ENCODE measurements around the gene AGFG1.

DNA sequence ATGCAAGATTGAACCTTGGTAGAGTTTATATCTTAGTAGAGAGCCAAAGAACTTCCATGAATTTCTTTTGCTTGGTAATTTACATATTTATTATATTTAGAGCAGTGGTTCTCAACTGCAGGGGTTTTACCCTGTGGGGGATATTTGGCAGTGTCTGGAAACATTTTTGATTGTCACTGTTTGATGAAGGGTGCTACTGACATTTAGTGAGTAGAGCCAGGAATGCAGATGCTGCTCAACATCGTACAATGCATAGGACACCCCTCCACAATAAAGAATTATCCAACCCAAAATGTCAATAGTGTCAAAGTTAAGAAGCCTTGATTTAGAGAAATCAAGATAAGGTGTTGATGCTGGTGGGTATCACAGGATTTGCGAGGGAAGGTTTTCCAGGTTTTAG lies 14.7 kb downstream of the AGFG1 start:
- TF ChIP-seq, protein P1, sequence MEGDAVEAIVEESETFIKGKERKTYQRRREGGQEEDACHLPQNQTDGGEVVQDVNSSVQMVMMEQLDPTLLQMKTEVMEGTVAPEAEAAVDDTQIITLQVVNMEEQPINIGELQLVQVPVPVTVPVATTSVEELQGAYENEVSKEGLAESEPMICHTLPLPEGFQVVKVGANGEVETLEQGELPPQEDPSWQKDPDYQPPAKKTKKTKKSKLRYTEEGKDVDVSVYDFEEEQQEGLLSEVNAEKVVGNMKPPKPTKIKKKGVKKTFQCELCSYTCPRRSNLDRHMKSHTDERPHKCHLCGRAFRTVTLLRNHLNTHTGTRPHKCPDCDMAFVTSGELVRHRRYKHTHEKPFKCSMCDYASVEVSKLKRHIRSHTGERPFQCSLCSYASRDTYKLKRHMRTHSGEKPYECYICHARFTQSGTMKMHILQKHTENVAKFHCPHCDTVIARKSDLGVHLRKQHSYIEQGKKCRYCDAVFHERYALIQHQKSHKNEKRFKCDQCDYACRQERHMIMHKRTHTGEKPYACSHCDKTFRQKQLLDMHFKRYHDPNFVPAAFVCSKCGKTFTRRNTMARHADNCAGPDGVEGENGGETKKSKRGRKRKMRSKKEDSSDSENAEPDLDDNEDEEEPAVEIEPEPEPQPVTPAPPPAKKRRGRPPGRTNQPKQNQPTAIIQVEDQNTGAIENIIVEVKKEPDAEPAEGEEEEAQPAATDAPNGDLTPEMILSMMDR (IDR thresholded peaks at IDR 0.05; ENCODE audit: borderline replicate concordance, extremely low read depth, low read length, poor library complexity, severe bottlenecking) = no peak
- TF ChIP-seq EZH2 (IDR thresholded peaks at IDR 0.05; ENCODE audit: borderline replicate concordance, low read depth, low read length, severe bottlenecking) = no peak
